ENCODE results near the gene DDX11. TPM values are rescaled to one million over a fixed set of nuclear protein-coding genes. Genes with fewer than 3 reads are reported as not detected.
"Not testable (repeated sequence)": the region's sequence is repeated elsewhere in the genome, so short reads cannot be mapped to it uniquely, and the experiment has no call there.

The DDX11 gene
- polyA plus RNA-seq, 1 donor from 2014 or later: 9.8 TPM

GRCh38 chr12:31122481-31122880 is 48.8 kb downstream of the DDX11 start:
- Histone ChIP-seq H3F3A (ENCODE audit: insufficient read depth, low read length, poor library complexity, severe bottlenecking) (no peaks in the 10 kb centered on the region), H3K9me3 (ENCODE audit: low read length) (no peaks in the 10 kb centered on the region), H3K4me2 (ENCODE audit: low read length) (no peak overlapping the region), H3K9me2 (ENCODE audit: insufficient read depth, low read length) (no peaks in the 10 kb centered on the region), H4K20me1 (ENCODE audit: insufficient read depth) (no peaks in the 10 kb centered on the region), H3K9ac (ENCODE audit: low read length) (no peak overlapping the region), H3K27me3 (ENCODE audit: insufficient read depth, low read depth, low read length) (peaks cover 31% of the 10 kb centered on the region), H3K4me3 (ENCODE audit: low read length) (no peak overlapping the region), H3K27ac (ENCODE audit: low read length) (no peak overlapping the region), H2AFZ (ENCODE audit: low read depth, low read length) (no peak overlapping the region), H3K36me3 (ENCODE audit: insufficient read depth, low read length) (no peaks in the 10 kb centered on the region), H3K79me2 (replicated peaks; ENCODE audit: insufficient read depth, low read length) (no peaks in the 10 kb centered on the region)
- TF ChIP-seq EP300 (conservative IDR thresholded peaks at IDR 0.05; ENCODE audit: poor library complexity, severe bottlenecking) (no peak), REST (IDR thresholded peaks at IDR 0.05; ENCODE audit: borderline replicate concordance) (no peak), EZH2 (IDR thresholded peaks at IDR 0.05; ENCODE audit: borderline replicate concordance, insufficient read depth, low read length, poor library complexity, severe bottlenecking) (no peak), SMC3 (conservative IDR thresholded peaks at IDR 0.05; ENCODE audit: poor library complexity) (no peak), MXI1 (conservative IDR thresholded peaks at IDR 0.05; ENCODE audit: poor library complexity, severe bottlenecking) (no peak), RAD21 (conservative IDR thresholded peaks at IDR 0.05) (no peak), POLR2AphosphoS5 (IDR thresholded peaks at IDR 0.05) (no peak), CTCF (IDR thresholded peaks at IDR 0.05; ENCODE audit: poor library complexity, severe bottlenecking) (no peak), TAF1 (IDR thresholded peaks at IDR 0.05; ENCODE audit: low read depth) (no peak)

- H3K27me3 ChIP-seq (ENCODE audit: insufficient read depth, low read depth, low read length): peaks cover 14% of the 10 kb centered on the region
- not testable (repeated sequence) for H3K4me2 ChIP-seq (ENCODE audit: low read length); H3K36me3 ChIP-seq (ENCODE audit: insufficient read depth, low read length); H3K9me2 ChIP-seq (ENCODE audit: insufficient read depth, low read length); H3K9ac ChIP-seq (ENCODE audit: low read length); H2AFZ ChIP-seq (ENCODE audit: low read depth, low read length); H3K27ac ChIP-seq (ENCODE audit: low read length); H3F3A ChIP-seq (ENCODE audit: insufficient read depth, low read length, poor library complexity, severe bottlenecking); H3K9me3 ChIP-seq (ENCODE audit: low read length); H3K79me2 ChIP-seq (replicated peaks; ENCODE audit: insufficient read depth, low read length); H3K4me3 ChIP-seq (ENCODE audit: low read length); H4K20me1 ChIP-seq (ENCODE audit: insufficient read depth)
Observed at GRCh38 chr12:31124158-31124557, 50.5 kb downstream of the DDX11 start.

GRCh38 chr12:31125171-31125570 is 51.5 kb downstream of the DDX11 start:
- H2AFZ ChIP-seq (ENCODE audit: low read depth, low read length); H3K4me2 ChIP-seq (ENCODE audit: low read length); H3K27ac ChIP-seq (ENCODE audit: low read length); H3K4me3 ChIP-seq (ENCODE audit: low read length); H3K27me3 ChIP-seq (ENCODE audit: insufficient read depth, low read depth, low read length); H3K9me2 ChIP-seq (ENCODE audit: insufficient read depth, low read length); H3K9ac ChIP-seq (ENCODE audit: low read length); H3K9me3 ChIP-seq (ENCODE audit: low read length); H4K20me1 ChIP-seq (ENCODE audit: insufficient read depth); H3K79me2 ChIP-seq (replicated peaks; ENCODE audit: insufficient read depth, low read length); H3F3A ChIP-seq (ENCODE audit: insufficient read depth, low read length, poor library complexity, severe bottlenecking); H3K36me3 ChIP-seq (ENCODE audit: insufficient read depth, low read length): not testable (repeated sequence)

GRCh38 chr12:31127209-31127848 is 53.7 kb downstream of the DDX11 start:
- not testable (repeated sequence) for H3K9me3 ChIP-seq (ENCODE audit: low read length); H2AFZ ChIP-seq (ENCODE audit: low read depth, low read length); H3K36me3 ChIP-seq (ENCODE audit: insufficient read depth, low read length); H3K9ac ChIP-seq (ENCODE audit: low read length); H3K27ac ChIP-seq (ENCODE audit: low read length); H4K20me1 ChIP-seq (ENCODE audit: insufficient read depth); H3K9me2 ChIP-seq (ENCODE audit: insufficient read depth, low read length); H3K4me3 ChIP-seq (ENCODE audit: low read length); H3K4me2 ChIP-seq (ENCODE audit: low read length); H3K27me3 ChIP-seq (ENCODE audit: insufficient read depth, low read depth, low read length); H3F3A ChIP-seq (ENCODE audit: insufficient read depth, low read length, poor library complexity, severe bottlenecking); H3K79me2 ChIP-seq (replicated peaks; ENCODE audit: insufficient read depth, low read length)

- H3K9ac ChIP-seq (ENCODE audit: low read length): not testable (repeated sequence)
Observed at GRCh38 chr12:31136581-31136980, 62.9 kb downstream of the DDX11 start.

More at GRCh38 chr12:31136581-31136980, 62.9 kb downstream of the DDX11 start:
- H2AFZ ChIP-seq (ENCODE audit: low read depth, low read length); H3F3A ChIP-seq (ENCODE audit: insufficient read depth, low read length, poor library complexity, severe bottlenecking); H3K36me3 ChIP-seq (ENCODE audit: insufficient read depth, low read length); H3K27ac ChIP-seq (ENCODE audit: low read length); H3K9me2 ChIP-seq (ENCODE audit: insufficient read depth, low read length); H3K9me3 ChIP-seq (ENCODE audit: low read length); H3K27me3 ChIP-seq (ENCODE audit: insufficient read depth, low read depth, low read length); H3K79me2 ChIP-seq (replicated peaks; ENCODE audit: insufficient read depth, low read length); H3K4me3 ChIP-seq (ENCODE audit: low read length); H3K4me2 ChIP-seq (ENCODE audit: low read length); H4K20me1 ChIP-seq (ENCODE audit: insufficient read depth): not testable (repeated sequence)

All from neural cell (in vitro differentiated cells).